HCT116 (cell line): Measurements from ENCODE around the gene CCDC3. TPM values are rescaled to one million over a fixed set of nuclear protein-coding genes. Genes with fewer than 3 reads are reported as not detected.

ENCODE experiments used
- ATAC-seq: fragments of 200-7000 bp; cut with Tn5 transposase; 2 replicates; pipeline ENCODE4 v1.9.1; 2020; ENCODE audit warnings: mild to moderate bottlenecking, moderate library complexity
- BruUV-seq: library from RNA; stranded (reverse); fragments of 400-500 nt; replicated peaks from 2 replicates; lab custom pipeline; 2021; lab: Mats Ljungman, UMichigan
- CTCF ChIA-PET: fragments of 300-600 bp; sonication (Branson Sonifier 250); formaldehyde crosslinking; loops from one replicate; lab custom pipeline; 2021; ENCODE audit warnings: antibody characterized with exemption; lab: Charles Lee
- POLR2A ChIA-PET: fragments of 300-600, 350-600 bp; sonication (Branson Sonifier 250); formaldehyde crosslinking; loops from one replicate; lab custom pipeline; 2021; ENCODE audit warnings: antibody characterized with exemption; lab: Charles Lee
- RAD21 ChIA-PET, 2 experiments: fragments of 300-600 bp; sonication (Branson Sonifier 250); formaldehyde crosslinking; loops; one replicate each; lab custom pipeline; 2023; ENCODE audit warnings: low total read pairs in 2 of 2; ENCODE audit not compliant: uncharacterized antibody in 2 of 2, unreplicated experiment in 2 of 2, low non-redundant PET in 1 of 2; lab: Charles Lee
- DNase-seq: peaks from one replicate; pipeline ENCODE4 v3.0.0-alpha.2; 2010; ENCODE audit warnings: low read depth, low spot score
- H2AFZ ChIP-seq: fragments of 200-600 bp; shearing (Covaris generic), sonication (generic); 2 replicates; pipeline ENCODE4 v1.6.1; 2017; ENCODE audit warnings: low read depth, mixed run types, mixed read lengths, antibody characterized with exemption, low read length; ENCODE audit not compliant: poor library complexity, severe bottlenecking
- H3K27ac ChIP-seq: 2 replicates; pipeline ENCODE4 v1.5.1; 2012; ENCODE audit warnings: low read depth, low read length
- H3K27me3 ChIP-seq: fragments of 200-600 bp; sonication (generic); 2 replicates; pipeline ENCODE4 v1.6.1; 2016; ENCODE audit warnings: mixed run types, low read length, mixed read lengths; ENCODE audit not compliant: insufficient read depth
- H3K36me3 ChIP-seq, 2 experiments: fragments of 200-500 bp in 1 of 2; fragments of 200-600 bp in 1 of 2; sonication (Bioruptor generic) in 1 of 2; sonication (generic) in 1 of 2; 2 replicates each; pipeline versions ENCODE4 v1.5.1 to v1.6.1; 2014 to 2016; ENCODE audit warnings: low read length in 2 of 2, inconsistent platforms in 1 of 2, mixed read lengths in 1 of 2, mixed run types in 1 of 2; ENCODE audit not compliant: insufficient read depth in 2 of 2, control insufficient read depth in 1 of 2
- H3K4me1 ChIP-seq, 2 experiments: fragments of 200-600 bp in 1 of 2; sonication (generic) in 1 of 2; 2 replicates each; pipeline versions ENCODE4 v1.5.1 to v1.6.1; 2012 to 2017; ENCODE audit warnings: low read length in 2 of 2, inconsistent platforms in 1 of 2, mild to moderate bottlenecking in 1 of 2, mixed read lengths in 1 of 2, mixed run types in 1 of 2, moderate library complexity in 1 of 2; ENCODE audit not compliant: insufficient read depth in 2 of 2, control insufficient read depth in 1 of 2
- H3K4me2 ChIP-seq: fragments of 200-600 bp; sonication (generic); 2 replicates; pipeline ENCODE4 v1.6.1; 2017; ENCODE audit warnings: mixed run types, low read length, mixed read lengths
- H3K4me3 ChIP-seq, 2 experiments: fragments of 200-600 bp in 1 of 2; sonication (generic) in 1 of 2; replicated peaks in 1 of 2; 2 replicates each; pipeline ENCODE4 v1.5.1; 2011 to 2016; ENCODE audit warnings: low read length in 2 of 2, control low read depth in 1 of 2, low read depth in 1 of 2, mild to moderate bottlenecking in 1 of 2, mixed read lengths in 1 of 2, mixed run types in 1 of 2
- H3K79me2 ChIP-seq: fragments of 200-600 bp; sonication (generic); 2 replicates; pipeline ENCODE4 v1.6.1; 2017; ENCODE audit warnings: mild to moderate bottlenecking, mixed run types, low read length, moderate library complexity, mixed read lengths; ENCODE audit not compliant: insufficient read depth
- H3K9ac ChIP-seq: fragments of 200-600 bp; sonication (generic); 2 replicates; pipeline ENCODE4 v1.6.1; 2016; ENCODE audit warnings: low read length, mixed read lengths
- H3K9me2 ChIP-seq: fragments of 200-600 bp; sonication (generic), shearing (Covaris generic); 2 replicates; pipeline ENCODE4 v1.6.1; 2017; ENCODE audit warnings: mixed run types, mild to moderate bottlenecking, moderate library complexity; ENCODE audit not compliant: insufficient read depth
- H3K9me3 ChIP-seq, 2 experiments: fragments of 200-500 bp in 1 of 2; fragments of 200-600 bp in 1 of 2; sonication (Bioruptor generic) in 1 of 2; sonication (generic) in 1 of 2; 2 replicates each; pipeline ENCODE4 v1.6.1; 2014 to 2017; ENCODE audit warnings: low read length in 2 of 2, mixed read lengths in 2 of 2, inconsistent platforms in 1 of 2, low read depth in 1 of 2, mild to moderate bottlenecking in 1 of 2, mixed run types in 1 of 2, moderate library complexity in 1 of 2; ENCODE audit not compliant: control insufficient read depth in 1 of 2, insufficient read depth in 1 of 2
- H4K20me1 ChIP-seq: fragments of 200-600 bp; sonication (generic), shearing (Covaris generic); 2 replicates; pipeline ENCODE4 v1.6.1; 2017; ENCODE audit warnings: mixed run types, mild to moderate bottlenecking, moderate library complexity; ENCODE audit not compliant: insufficient read depth
- CBX3 ChIP-seq: IDR thresholded peaks from 2 replicates; pipeline ENCODE4 v1.6.1; 2012; ENCODE audit warnings: low read depth
- EGR1 ChIP-seq: IDR thresholded peaks from 2 replicates; pipeline ENCODE4 v1.6.1; 2012; ENCODE audit warnings: low read depth
- JUND ChIP-seq: IDR thresholded peaks from 2 replicates; pipeline ENCODE4 v1.6.1; 2012
- RAD21 ChIP-seq: IDR thresholded peaks from 2 replicates; pipeline ENCODE4 v1.6.1; 2012; ENCODE audit warnings: low read depth, mild to moderate bottlenecking
- SIN3A ChIP-seq: IDR thresholded peaks from 2 replicates; pipeline ENCODE4 v1.6.1; 2012; ENCODE audit warnings: low read depth
- SRF ChIP-seq: IDR thresholded peaks from 2 replicates; pipeline ENCODE4 v1.6.1; 2012; ENCODE audit warnings: low read depth
- TCF7L2 ChIP-seq: IDR thresholded peaks from 2 replicates; pipeline ENCODE4 v1.7.0; 2011; ENCODE audit warnings: borderline replicate concordance, inconsistent platforms; ENCODE audit not compliant: insufficient read depth, insufficient read length; ENCODE audit errors: extremely low read depth
- ZFX ChIP-seq: fragments of 450-650 bp; IDR thresholded peaks from 2 replicates; pipeline ENCODE4 v1.6.1; 2017
- ZNF274 ChIP-seq: fragments of 200-500 bp; sonication (Bioruptor generic); IDR thresholded peaks from 2 replicates; pipeline ENCODE4 v1.6.1; 2014; ENCODE audit warnings: mild to moderate bottlenecking, low read depth, low read length, inconsistent platforms
- intact Hi-C: fragments of 100-400 bp; cut with micrococcal nuclease; formaldehyde crosslinking; loops from 2 replicates; pipeline ENCODE4 v1.10.0; 2022
- total RNA-seq: library from RNA; stranded (reverse); gene quantifications from one replicate; pipeline ENCODE4 v1.2.1, GENCODE V29; 2021; ENCODE audit not compliant: unreplicated experiment
- TF ChIP-seq, protein P1 (sequence below): IDR thresholded peaks from 2 replicates; pipeline ENCODE4 v1.6.1; 2012
- TF ChIP-seq, protein P2 (sequence below): IDR thresholded peaks from 2 replicates; pipeline ENCODE4 v1.6.1; 2012; ENCODE audit warnings: low read depth

Gene CCDC3
- total RNA-seq, 1 experiment from 2014 or later: 10.5 TPM

DNA sequence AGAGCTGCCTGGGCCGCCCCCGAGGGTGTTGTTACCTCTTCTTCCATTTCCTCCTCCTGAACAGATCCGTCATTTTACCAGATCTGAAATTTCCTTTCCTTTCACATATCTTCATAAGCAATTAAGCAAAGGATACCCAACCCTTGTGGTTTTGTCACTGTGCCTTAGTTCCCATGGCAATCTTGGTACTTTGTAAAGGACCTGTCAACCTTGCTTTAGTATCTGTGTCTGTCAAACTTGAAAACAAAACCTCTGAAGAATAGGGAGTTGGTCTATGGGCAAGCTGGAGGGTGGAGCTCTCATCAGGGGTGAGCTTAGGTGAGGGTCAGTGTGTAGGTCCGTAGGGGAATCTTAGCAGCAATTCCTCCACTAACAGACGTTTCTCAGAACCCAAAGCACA is 25.4 kb upstream of the CCDC3 start:
- ChIA-PET CTCF (no interaction called here), RAD21 (no interaction called here), POLR2A (no interaction called here)
- Histone ChIP-seq H3K9me3 (peaks cover 0 to 10% of the 10 kb centered on the region in 2 experiments; a peak in 2 of 4 replicates), H3K4me2 (no peak overlapping the region), H3K79me2 (no peaks in the 10 kb centered on the region), H3K9ac (no peak overlapping the region), H2AFZ (no peak overlapping the region), H4K20me1 (no peaks in the 10 kb centered on the region), H3K4me3 (no peak overlapping the region), H3K4me1 (no peaks in the 10 kb centered on the region), H3K9me2 (no peaks in the 10 kb centered on the region), H3K27ac (no peak overlapping the region), H3K27me3 (no peaks in the 10 kb centered on the region), H3K36me3 (no peaks in the 10 kb centered on the region)
- BruUV-seq: no TSS peak
- TF ChIP-seq, protein P1, sequence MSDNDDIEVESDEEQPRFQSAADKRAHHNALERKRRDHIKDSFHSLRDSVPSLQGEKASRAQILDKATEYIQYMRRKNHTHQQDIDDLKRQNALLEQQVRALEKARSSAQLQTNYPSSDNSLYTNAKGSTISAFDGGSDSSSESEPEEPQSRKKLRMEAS: no peak
- TF ChIP-seq SIN3A (no peak), RAD21 (no peak), ZNF274 (no peak), JUND (no peak), EGR1 (no peak), TCF7L2 (no peak), ZFX (no peak), CBX3 (no peak), SRF (no peak)
- TF ChIP-seq, protein P2, sequence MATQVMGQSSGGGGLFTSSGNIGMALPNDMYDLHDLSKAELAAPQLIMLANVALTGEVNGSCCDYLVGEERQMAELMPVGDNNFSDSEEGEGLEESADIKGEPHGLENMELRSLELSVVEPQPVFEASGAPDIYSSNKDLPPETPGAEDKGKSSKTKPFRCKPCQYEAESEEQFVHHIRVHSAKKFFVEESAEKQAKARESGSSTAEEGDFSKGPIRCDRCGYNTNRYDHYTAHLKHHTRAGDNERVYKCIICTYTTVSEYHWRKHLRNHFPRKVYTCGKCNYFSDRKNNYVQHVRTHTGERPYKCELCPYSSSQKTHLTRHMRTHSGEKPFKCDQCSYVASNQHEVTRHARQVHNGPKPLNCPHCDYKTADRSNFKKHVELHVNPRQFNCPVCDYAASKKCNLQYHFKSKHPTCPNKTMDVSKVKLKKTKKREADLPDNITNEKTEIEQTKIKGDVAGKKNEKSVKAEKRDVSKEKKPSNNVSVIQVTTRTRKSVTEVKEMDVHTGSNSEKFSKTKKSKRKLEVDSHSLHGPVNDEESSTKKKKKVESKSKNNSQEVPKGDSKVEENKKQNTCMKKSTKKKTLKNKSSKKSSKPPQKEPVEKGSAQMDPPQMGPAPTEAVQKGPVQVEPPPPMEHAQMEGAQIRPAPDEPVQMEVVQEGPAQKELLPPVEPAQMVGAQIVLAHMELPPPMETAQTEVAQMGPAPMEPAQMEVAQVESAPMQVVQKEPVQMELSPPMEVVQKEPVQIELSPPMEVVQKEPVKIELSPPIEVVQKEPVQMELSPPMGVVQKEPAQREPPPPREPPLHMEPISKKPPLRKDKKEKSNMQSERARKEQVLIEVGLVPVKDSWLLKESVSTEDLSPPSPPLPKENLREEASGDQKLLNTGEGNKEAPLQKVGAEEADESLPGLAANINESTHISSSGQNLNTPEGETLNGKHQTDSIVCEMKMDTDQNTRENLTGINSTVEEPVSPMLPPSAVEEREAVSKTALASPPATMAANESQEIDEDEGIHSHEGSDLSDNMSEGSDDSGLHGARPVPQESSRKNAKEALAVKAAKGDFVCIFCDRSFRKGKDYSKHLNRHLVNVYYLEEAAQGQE: no peak
- ATAC-seq: no peak
- intact Hi-C loops: no loop called here
- DNase-seq: no peak
